Panc1 (cell line): ENCODE measurements around the gene MET. TPM values are rescaled to one million over a fixed set of nuclear protein-coding genes. Genes with fewer than 3 reads are reported as not detected.

ENCODE experiments used
- ATAC-seq: fragments of 200-7000 bp; cut with Tn5 transposase; 2 replicates; pipeline ENCODE4 v1.9.1; 2020; ENCODE audit warnings: mild to moderate bottlenecking, moderate library complexity
- Bru-seq: library from RNA; stranded (reverse); fragments of 400-500 nt; gene quantifications from one replicate; lab custom pipeline; 2021; lab: Mats Ljungman, UMichigan
- BruChase-seq, 2 experiments: library from RNA; stranded (reverse); fragments of 400-500 nt; gene quantifications; one replicate each; lab custom pipeline; 2021; lab: Mats Ljungman, UMichigan
- BruUV-seq: library from RNA; stranded (reverse); fragments of 400-500 nt; replicated peaks from 2 replicates; lab custom pipeline; 2021; lab: Mats Ljungman, UMichigan
- CTCF ChIA-PET: fragments of 300-600 bp; sonication (Branson Sonifier 250); formaldehyde crosslinking; loops from one replicate; lab custom pipeline; 2022; ENCODE audit warnings: antibody characterized with exemption; lab: Charles Lee
- POLR2A ChIA-PET: fragments of 300-600 bp; sonication (Branson Sonifier 250); formaldehyde crosslinking; loops from one replicate; lab custom pipeline; 2022; ENCODE audit warnings: antibody characterized with exemption; lab: Charles Lee
- DNase-seq: peaks from one replicate; pipeline ENCODE4 v3.0.0-alpha.2; 2010; ENCODE audit warnings: low read depth, low spot score
- H3K27ac ChIP-seq: 2 replicates; pipeline ENCODE4 v1.5.1; 2011; ENCODE audit warnings: mild to moderate bottlenecking, low read length, inconsistent platforms
- H3K27me3 ChIP-seq: fragments of 200-500 bp; sonication (Bioruptor generic); 2 replicates; pipeline ENCODE4 v1.6.0; 2014; ENCODE audit warnings: low read length, inconsistent platforms; ENCODE audit not compliant: control insufficient read depth, insufficient read depth
- H3K36me3 ChIP-seq: fragments of 200-500 bp; sonication (Bioruptor generic); 2 replicates; pipeline ENCODE4 v1.5.1; 2014; ENCODE audit warnings: inconsistent platforms, mild to moderate bottlenecking, low read length, moderate library complexity; ENCODE audit not compliant: control insufficient read depth, insufficient read depth
- H3K4me1 ChIP-seq: 2 replicates; pipeline ENCODE4 v1.5.1; 2011; ENCODE audit warnings: inconsistent platforms, mild to moderate bottlenecking, low read length, moderate library complexity; ENCODE audit not compliant: control insufficient read depth, insufficient read depth
- H3K4me3 ChIP-seq, 2 experiments: 2 replicates each; pipeline ENCODE4 v1.5.1; 2011 to 2012; ENCODE audit warnings: low read depth in 2 of 2, low read length in 2 of 2, mild to moderate bottlenecking in 2 of 2, inconsistent platforms in 1 of 2, moderate library complexity in 1 of 2
- H3K9me3 ChIP-seq: fragments of 200-500 bp; sonication (Bioruptor generic); 2 replicates; pipeline ENCODE4 v1.5.1; 2014; ENCODE audit warnings: low read depth, mild to moderate bottlenecking, inconsistent platforms, low read length, moderate library complexity; ENCODE audit not compliant: control insufficient read depth, insufficient read depth
- POLR2AphosphoS5 ChIP-seq: IDR thresholded peaks from 2 replicates; pipeline ENCODE4 v1.6.1; 2012; ENCODE audit warnings: mild to moderate bottlenecking, low read depth, low read length, moderate library complexity
- REST ChIP-seq, 2 experiments: IDR thresholded peaks; 2 replicates each; pipeline ENCODE4 v1.6.1; 2011 to 2012; ENCODE audit warnings: low read depth in 2 of 2, control low read depth in 1 of 2, low read length in 1 of 2, mild to moderate bottlenecking in 1 of 2, moderate library complexity in 1 of 2; ENCODE audit not compliant: insufficient read depth in 1 of 2
- SIN3A ChIP-seq: IDR thresholded peaks from 2 replicates; pipeline ENCODE4 v1.6.1; 2012; ENCODE audit warnings: low read depth, mild to moderate bottlenecking, low read length, moderate library complexity, borderline replicate concordance; ENCODE audit not compliant: insufficient read depth
- TCF7L2 ChIP-seq: IDR thresholded peaks from 2 replicates; pipeline ENCODE4 v1.6.1; 2011; ENCODE audit warnings: mild to moderate bottlenecking, low read depth, low read length, inconsistent platforms
- in situ Hi-C: cut with HindIII; loops from 2 replicates; pipeline ENCODE4 v1.10.0; 2016; ENCODE audit warnings: low sequenced_read_pairs, low pct_unique_long_range_greater_than_20kb
- intact Hi-C: fragments of 100-400 bp; cut with micrococcal nuclease; formaldehyde crosslinking; loops from one replicate; pipeline ENCODE4 v1.10.0; 2022; ENCODE audit not compliant: unreplicated experiment
- long read RNA-seq: library from polyadenylated mRNA; unstranded; transcript quantifications from one replicate; pipeline ENCODE4 v2.0.0, GENCODE V29; 2021; ENCODE audit not compliant: unreplicated experiment
- polyA plus RNA-seq: library from polyadenylated mRNA; unstranded; fragments of >200 nt; gene quantifications from one replicate; pipeline ENCODE4 v1.2.1, GENCODE V29; 2012; ENCODE audit warnings: missing spikeins; ENCODE audit not compliant: insufficient read length
- total RNA-seq: library from RNA; stranded (reverse); gene quantifications from one replicate; pipeline ENCODE4 v1.2.1, GENCODE V29; 2021; ENCODE audit not compliant: unreplicated experiment
- TF ChIP-seq, protein P1 (sequence below): fragments of 450-650 bp; IDR thresholded peaks from 2 replicates; pipeline ENCODE4 v1.5.1; 2017; ENCODE audit warnings: mild to moderate bottlenecking

The MET gene
- total RNA-seq (103 TPM), Bru-seq, nascent RNA (percentile 93 among the genes with signal in this experiment), BruChase-seq, experiment 1, labeled RNA remaining after a 2-hour chase (percentile 83 among the genes with signal in this experiment), BruChase-seq, experiment 2, labeled RNA remaining after a 6-hour chase (percentile 90 among the genes with signal in this experiment)
- polyA plus RNA-seq, result 33.7 TPM
- long read RNA-seq, full-length matches to known transcripts, result 19 of 127 reads
- long read RNA-seq, partial matches to known transcripts, result 102 of 127 reads
- long read RNA-seq, other reads (novel, unspliced or antisense), result 6 of 127 reads

DNA sequence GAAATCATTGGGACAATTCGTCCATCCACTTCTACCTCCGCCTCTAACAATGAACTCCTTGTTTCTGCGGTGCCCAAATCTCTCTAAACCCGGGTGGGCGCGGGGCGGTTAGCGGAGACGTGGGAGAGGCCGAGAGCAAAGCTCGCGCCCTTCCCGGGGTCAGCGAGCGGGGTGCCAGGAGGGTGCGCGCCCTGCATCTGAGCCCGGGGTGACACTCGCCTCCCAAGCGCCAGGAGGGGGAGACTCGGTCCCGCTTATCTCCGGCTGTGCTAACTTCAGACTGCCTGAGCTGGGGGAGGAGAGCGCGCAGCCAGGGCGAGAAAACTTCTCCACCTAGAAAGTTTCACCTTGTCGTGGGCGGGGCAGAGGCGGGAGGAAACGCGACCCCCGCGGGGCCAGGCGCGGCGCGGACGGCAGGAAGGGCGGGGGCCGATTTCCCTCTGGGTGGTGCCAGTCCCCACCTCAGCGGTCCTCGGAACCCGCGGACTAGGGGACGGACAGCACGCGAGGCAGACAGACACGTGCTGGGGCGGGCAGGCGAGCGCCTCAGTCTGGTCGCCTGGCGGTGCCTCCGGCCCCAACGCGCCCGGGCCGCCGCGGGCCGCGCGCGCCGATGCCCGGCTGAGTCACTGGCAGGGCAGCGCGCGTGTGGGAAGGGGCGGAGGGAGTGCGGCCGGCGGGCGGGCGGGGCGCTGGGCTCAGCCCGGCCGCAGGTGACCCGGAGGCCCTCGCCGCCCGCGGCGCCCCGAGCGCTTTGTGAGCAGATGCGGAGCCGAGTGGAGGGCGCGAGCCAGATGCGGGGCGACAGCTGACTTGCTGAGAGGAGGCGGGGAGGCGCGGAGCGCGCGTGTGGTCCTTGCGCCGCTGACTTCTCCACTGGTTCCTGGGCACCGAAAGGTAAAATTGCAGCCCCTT, at the start of gene MET:
Gene MET (plus strand): TSS at position 516 of the 915 bp plus-strand sequence. CDS start 26,889 bp downstream, outside the sequence.
- Histone ChIP-seq H3K9me3 (no peaks in the 10 kb centered on the region), H3K4me3 (peak within 1 kb of the TSS; percentile 86 to 89), H3K27me3 (no peaks in the 10 kb centered on the region), H3K27ac (peak within 1 kb of the TSS; percentile 94), H3K4me1 (peaks cover 33% of the 10 kb centered on the region), H3K36me3 (peaks cover 3% of the 10 kb centered on the region; the same call in 1 of the 2 replicates)
- BruUV-seq, result no TSS peak
- DNase-seq, result peak; percentile 69
- ChIA-PET CTCF (no interaction called here), POLR2A (interaction anchor here (1.1 kb wide), 1 partner anchor 14 kb away, joined by 6 read pairs; no protein-coding TSS in a partner anchor)
- in situ Hi-C loops, result no loop called here
- intact Hi-C loops, result loop anchor here (2.0 to 5.0 kb wide), 2 partner anchors 80 to 137 kb away; no protein-coding TSS in a partner anchor
- ATAC-seq, result peak; percentile 93
- TF ChIP-seq, protein P1, sequence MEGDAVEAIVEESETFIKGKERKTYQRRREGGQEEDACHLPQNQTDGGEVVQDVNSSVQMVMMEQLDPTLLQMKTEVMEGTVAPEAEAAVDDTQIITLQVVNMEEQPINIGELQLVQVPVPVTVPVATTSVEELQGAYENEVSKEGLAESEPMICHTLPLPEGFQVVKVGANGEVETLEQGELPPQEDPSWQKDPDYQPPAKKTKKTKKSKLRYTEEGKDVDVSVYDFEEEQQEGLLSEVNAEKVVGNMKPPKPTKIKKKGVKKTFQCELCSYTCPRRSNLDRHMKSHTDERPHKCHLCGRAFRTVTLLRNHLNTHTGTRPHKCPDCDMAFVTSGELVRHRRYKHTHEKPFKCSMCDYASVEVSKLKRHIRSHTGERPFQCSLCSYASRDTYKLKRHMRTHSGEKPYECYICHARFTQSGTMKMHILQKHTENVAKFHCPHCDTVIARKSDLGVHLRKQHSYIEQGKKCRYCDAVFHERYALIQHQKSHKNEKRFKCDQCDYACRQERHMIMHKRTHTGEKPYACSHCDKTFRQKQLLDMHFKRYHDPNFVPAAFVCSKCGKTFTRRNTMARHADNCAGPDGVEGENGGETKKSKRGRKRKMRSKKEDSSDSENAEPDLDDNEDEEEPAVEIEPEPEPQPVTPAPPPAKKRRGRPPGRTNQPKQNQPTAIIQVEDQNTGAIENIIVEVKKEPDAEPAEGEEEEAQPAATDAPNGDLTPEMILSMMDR, result peak; percentile 86
- TF ChIP-seq POLR2AphosphoS5 (peak; percentile 59; the same call in 1 of the 2 replicates), SIN3A (peak; percentile 42; the same call in 1 of the 2 replicates), TCF7L2 (no peak), REST (IDR thresholded peaks at IDR 0.05; ENCODE audit: insufficient read depth in 1 of 2, low read depth in 2 of 2, low read length in 1 of 2) (no peak)

GRCh38 chr7:116626886-116627285, 45.1 kb upstream of the MET start:
- TF ChIP-seq REST (IDR thresholded peaks at IDR 0.05; ENCODE audit: insufficient read depth in 1 of 2, low read depth in 2 of 2, low read length in 1 of 2) (no peak), SIN3A (no peak), TCF7L2 (no peak), POLR2AphosphoS5 (no peak)
- TF ChIP-seq, protein P1, result no peak
- CTCF ChIA-PET, result no interaction called here
- no peaks in the 10 kb centered on the region for H3K27me3 ChIP-seq
- no peak for DNase-seq
- no peak overlapping the region for H3K4me3 ChIP-seq
- H3K36me3 ChIP-seq, result no peaks in the 10 kb centered on the region
- no peak overlapping the region for H3K27ac ChIP-seq
- H3K9me3 ChIP-seq, result no peaks in the 10 kb centered on the region
- BruUV-seq, result no TSS peak
- intact Hi-C loops (no loop called here), in situ Hi-C loops (no loop called here)
- ATAC-seq, result no peak
- peaks cover 27% of the 10 kb centered on the region for H3K4me1 ChIP-seq
- POLR2A ChIA-PET, result no interaction called here
